HEK293 (cell line): ENCODE results near the gene TRIM46.

Source experiments
- CTCF ChIA-PET: fragments of 350-600 bp; formaldehyde crosslinking; extraction: SDS; loops from one replicate; lab custom pipeline; 2021; ENCODE audit warnings: antibody characterized with exemption; lab: Yijun Ruan, JAX
- POLR2A ChIA-PET: fragments of 300-600 bp; formaldehyde crosslinking; extraction: SDS; loops from one replicate; lab custom pipeline; 2020; ENCODE audit warnings: antibody characterized with exemption, inconsistent platforms; lab: Yijun Ruan, JAX
- H3K27ac ChIP-seq: fragments of 200-500 bp; sonication (Bioruptor generic); 2 replicates; pipeline ENCODE4 v1.5.1; 2014; ENCODE audit warnings: low read depth, low read length, control low read depth, inconsistent platforms; ENCODE audit errors: extremely low read depth
- H3K36me3 ChIP-seq, 2 experiments: fragments of 200-500 bp in 1 of 2; sonication (Bioruptor generic) in 1 of 2; 1 replicate in 1 of 2; 2 replicates in 1 of 2; pipeline ENCODE4 v1.5.1; 2014 to 2017; ENCODE audit warnings: inconsistent platforms in 2 of 2, low read length in 2 of 2; ENCODE audit not compliant: control insufficient read depth in 2 of 2, insufficient read depth in 1 of 2
- H3K4me1 ChIP-seq: fragments of 200-500 bp; sonication (Bioruptor generic); 2 replicates; pipeline ENCODE4 v1.5.1; 2014; ENCODE audit warnings: mild to moderate bottlenecking, low read length, inconsistent platforms; ENCODE audit not compliant: control insufficient read depth, insufficient read depth
- H3K4me3 ChIP-seq: 2 replicates; pipeline ENCODE4 v1.5.1; 2011; ENCODE audit warnings: low read depth, mild to moderate bottlenecking, control low read depth, low read length, moderate library complexity
- H3K9me3 ChIP-seq: fragments of 200-500 bp; sonication (Bioruptor generic); 2 replicates; pipeline ENCODE4 v1.5.1; 2014; ENCODE audit warnings: low read depth, low read length, inconsistent platforms; ENCODE audit not compliant: control insufficient read depth, insufficient read depth
- GLIS1 ChIP-seq: fragments of 450-650 bp; formaldehyde crosslinking; IDR thresholded peaks from 2 replicates; pipeline ENCODE4 v1.5.1; 2016; ENCODE audit warnings: missing biosample characterization, missing genetic modification characterization
- GLIS2 ChIP-seq: fragments of 450-650 bp; formaldehyde crosslinking; IDR thresholded peaks from 2 replicates; pipeline ENCODE4 v1.5.1; 2016; ENCODE audit warnings: missing biosample characterization, missing genetic modification characterization
- HIC1 ChIP-seq: fragments of 450-650 bp; formaldehyde crosslinking; IDR thresholded peaks from 2 replicates; pipeline ENCODE4 v1.5.1; 2016; ENCODE audit warnings: missing biosample characterization, missing genetic modification characterization
- IKZF3 ChIP-seq: fragments of 450-650 bp; IDR thresholded peaks from 2 replicates; pipeline ENCODE4 v1.5.0; 2018; ENCODE audit warnings: missing biosample characterization, mild to moderate bottlenecking, missing genetic modification characterization, moderate library complexity
- KLF7 ChIP-seq: fragments of 450-650 bp; formaldehyde crosslinking; IDR thresholded peaks from 2 replicates; pipeline ENCODE4 v1.5.1; 2016; ENCODE audit warnings: missing biosample characterization, missing genetic modification characterization, borderline replicate concordance
- KLF9 ChIP-seq: fragments of 450-650 bp; formaldehyde crosslinking; IDR thresholded peaks from 2 replicates; pipeline ENCODE4 v1.5.1; 2016; ENCODE audit warnings: missing biosample characterization, missing genetic modification characterization, low read depth
- ZBTB48 ChIP-seq: fragments of 450-650 bp; formaldehyde crosslinking; IDR thresholded peaks from 2 replicates; pipeline ENCODE4 v1.5.1; 2016; ENCODE audit warnings: missing biosample characterization, missing genetic modification characterization
- ZFP69B ChIP-seq: fragments of 450-650 bp; formaldehyde crosslinking; IDR thresholded peaks from 2 replicates; pipeline ENCODE4 v1.5.1; 2016; ENCODE audit warnings: missing biosample characterization, missing genetic modification characterization
- ZNF10 ChIP-seq: fragments of 450-650 bp; formaldehyde crosslinking; IDR thresholded peaks from 2 replicates; pipeline ENCODE4 v1.5.1; 2017; ENCODE audit warnings: missing biosample characterization, missing genetic modification characterization
- ZNF133 ChIP-seq: fragments of 450-650 bp; formaldehyde crosslinking; IDR thresholded peaks from 2 replicates; pipeline ENCODE4 v1.5.1; 2016; ENCODE audit warnings: missing biosample characterization, missing genetic modification characterization
- ZNF18 ChIP-seq: fragments of 450-650 bp; formaldehyde crosslinking; IDR thresholded peaks from 2 replicates; pipeline ENCODE4 v1.5.1; 2016; ENCODE audit warnings: missing biosample characterization, missing genetic modification characterization
- ZNF239 ChIP-seq: fragments of 450-650 bp; formaldehyde crosslinking; IDR thresholded peaks from 2 replicates; pipeline ENCODE4 v1.5.1; 2016; ENCODE audit warnings: missing biosample characterization, missing genetic modification characterization
- ZNF391 ChIP-seq: fragments of 450-650 bp; formaldehyde crosslinking; IDR thresholded peaks from 2 replicates; pipeline ENCODE4 v1.5.1; 2016; ENCODE audit warnings: low read depth, missing biosample characterization, missing genetic modification characterization, borderline replicate concordance
- ZNF423 ChIP-seq: fragments of 450-650 bp; formaldehyde crosslinking; IDR thresholded peaks from 2 replicates; pipeline ENCODE4 v1.5.1; 2016; ENCODE audit warnings: missing biosample characterization, missing genetic modification characterization
- ZNF600 ChIP-seq: fragments of 450-650 bp; formaldehyde crosslinking; IDR thresholded peaks from 2 replicates; pipeline ENCODE4 v1.5.1; 2016; ENCODE audit warnings: missing biosample characterization, missing genetic modification characterization
- ZNF610 ChIP-seq: fragments of 450-650 bp; formaldehyde crosslinking; IDR thresholded peaks from 2 replicates; pipeline ENCODE4 v1.5.1; 2016; ENCODE audit warnings: missing biosample characterization, missing genetic modification characterization, borderline replicate concordance
- ZNF776 ChIP-seq: fragments of 450-650 bp; formaldehyde crosslinking; IDR thresholded peaks from 2 replicates; pipeline ENCODE4 v1.5.0; 2017; ENCODE audit warnings: missing biosample characterization, missing genetic modification characterization, borderline replicate concordance
- ZNF843 ChIP-seq: fragments of 450-650 bp; formaldehyde crosslinking; IDR thresholded peaks from 2 replicates; pipeline ENCODE4 v1.5.1; 2016; ENCODE audit warnings: missing biosample characterization, missing genetic modification characterization
- ZXDB ChIP-seq: fragments of 450-650 bp; formaldehyde crosslinking; IDR thresholded peaks from 2 replicates; pipeline ENCODE4 v1.5.1; 2016; ENCODE audit warnings: missing biosample characterization, missing genetic modification characterization
- TF ChIP-seq, protein P1 (sequence below): fragments of 450-650 bp; formaldehyde crosslinking; IDR thresholded peaks from 2 replicates; pipeline ENCODE4 v1.5.1; 2016; ENCODE audit warnings: missing biosample characterization, missing genetic modification characterization
- TF ChIP-seq, protein P2 (sequence below): fragments of 450-650 bp; formaldehyde crosslinking; IDR thresholded peaks from 2 replicates; pipeline ENCODE4 v1.5.1; 2016; ENCODE audit warnings: missing biosample characterization, missing genetic modification characterization

TRIM46 gene, protein sequence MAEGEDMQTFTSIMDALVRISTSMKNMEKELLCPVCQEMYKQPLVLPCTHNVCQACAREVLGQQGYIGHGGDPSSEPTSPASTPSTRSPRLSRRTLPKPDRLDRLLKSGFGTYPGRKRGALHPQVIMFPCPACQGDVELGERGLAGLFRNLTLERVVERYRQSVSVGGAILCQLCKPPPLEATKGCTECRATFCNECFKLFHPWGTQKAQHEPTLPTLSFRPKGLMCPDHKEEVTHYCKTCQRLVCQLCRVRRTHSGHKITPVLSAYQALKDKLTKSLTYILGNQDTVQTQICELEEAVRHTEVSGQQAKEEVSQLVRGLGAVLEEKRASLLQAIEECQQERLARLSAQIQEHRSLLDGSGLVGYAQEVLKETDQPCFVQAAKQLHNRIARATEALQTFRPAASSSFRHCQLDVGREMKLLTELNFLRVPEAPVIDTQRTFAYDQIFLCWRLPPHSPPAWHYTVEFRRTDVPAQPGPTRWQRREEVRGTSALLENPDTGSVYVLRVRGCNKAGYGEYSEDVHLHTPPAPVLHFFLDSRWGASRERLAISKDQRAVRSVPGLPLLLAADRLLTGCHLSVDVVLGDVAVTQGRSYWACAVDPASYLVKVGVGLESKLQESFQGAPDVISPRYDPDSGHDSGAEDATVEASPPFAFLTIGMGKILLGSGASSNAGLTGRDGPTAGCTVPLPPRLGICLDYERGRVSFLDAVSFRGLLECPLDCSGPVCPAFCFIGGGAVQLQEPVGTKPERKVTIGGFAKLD

GRCh38 chr1:155173478-155174323 is at the start of gene TRIM46:
TRIM46 (plus strand) TSS chr1:155173849; CDS start chr1:155173967, 118 bp downstream.
- peaks cover 5 to 27% of the 10 kb centered on the region in 2 experiments; a peak in 2 of 3 replicates for H3K36me3 ChIP-seq
- H3K4me3 ChIP-seq, result peak within 1 kb of the TSS; percentile 70
- ChIA-PET CTCF (interaction anchor here (0.5 to 12.2 kb wide), 41 partner anchors 9 to 648 kb away, joined by 3 to 439 read pairs (median 5); partner anchors contain the start of genes DPM3, EFNA1, MTX1 and SLC50A1), POLR2A (interaction anchor here (0.7 to 3.1 kb wide), 20 partner anchors 9 to 436 kb away, joined by 3 to 17 read pairs (median 5); partner anchors contain the start of genes ADAM15, EFNA1, SCAMP3 and SLC50A1)
- H3K9me3 ChIP-seq, result no peaks in the 10 kb centered on the region
- H3K4me1 ChIP-seq, result no peaks in the 10 kb centered on the region
- peak within 1 kb of the TSS; percentile 52; the same call in 1 of the 2 replicates for H3K27ac ChIP-seq
- TF ChIP-seq ZNF10 (tag by site-specific recombination) (no peak), HIC1 (tag by site-specific recombination) (peak; percentile 65; the same call in 1 of the 2 replicates), ZNF18 (tag by site-specific recombination) (0 out of 2 replicates have a peak, but pooled peaks have one; percentile 30), ZXDB (tag by site-specific recombination) (peak; percentile 23; the same call in 1 of the 2 replicates), ZNF133 (tag by site-specific recombination) (no peak), IKZF3 (tag by site-specific recombination) (peak; percentile 74), GLIS2 (tag by site-specific recombination) (peak; percentile 91), GLIS1 (tag by site-specific recombination) (peak; percentile 98), KLF7 (tag by site-specific recombination) (peak; percentile 95; the same call in 1 of the 2 replicates), ZNF239 (tag by site-specific recombination) (no peak), ZNF843 (tag by site-specific recombination) (peak; percentile 50), ZNF423 (tag by site-specific recombination) (peak; percentile 86), ZNF776 (no peak), ZNF610 (tag by site-specific recombination) (peak; percentile 18; the same call in 1 of the 2 replicates), KLF9 (0 out of 2 replicates have a peak, but pooled peaks have one; percentile 24), ZNF391 (0 out of 2 replicates have a peak, but pooled peaks have one; percentile 35), ZBTB48 (tag by site-specific recombination) (0 out of 2 replicates have a peak, but pooled peaks have one; percentile 11), ZFP69B (tag by site-specific recombination) (0 out of 2 replicates have a peak, but pooled peaks have one; percentile 17), ZNF600 (tag by site-specific recombination) (peak; percentile 100)
- TF ChIP-seq, protein P1, sequence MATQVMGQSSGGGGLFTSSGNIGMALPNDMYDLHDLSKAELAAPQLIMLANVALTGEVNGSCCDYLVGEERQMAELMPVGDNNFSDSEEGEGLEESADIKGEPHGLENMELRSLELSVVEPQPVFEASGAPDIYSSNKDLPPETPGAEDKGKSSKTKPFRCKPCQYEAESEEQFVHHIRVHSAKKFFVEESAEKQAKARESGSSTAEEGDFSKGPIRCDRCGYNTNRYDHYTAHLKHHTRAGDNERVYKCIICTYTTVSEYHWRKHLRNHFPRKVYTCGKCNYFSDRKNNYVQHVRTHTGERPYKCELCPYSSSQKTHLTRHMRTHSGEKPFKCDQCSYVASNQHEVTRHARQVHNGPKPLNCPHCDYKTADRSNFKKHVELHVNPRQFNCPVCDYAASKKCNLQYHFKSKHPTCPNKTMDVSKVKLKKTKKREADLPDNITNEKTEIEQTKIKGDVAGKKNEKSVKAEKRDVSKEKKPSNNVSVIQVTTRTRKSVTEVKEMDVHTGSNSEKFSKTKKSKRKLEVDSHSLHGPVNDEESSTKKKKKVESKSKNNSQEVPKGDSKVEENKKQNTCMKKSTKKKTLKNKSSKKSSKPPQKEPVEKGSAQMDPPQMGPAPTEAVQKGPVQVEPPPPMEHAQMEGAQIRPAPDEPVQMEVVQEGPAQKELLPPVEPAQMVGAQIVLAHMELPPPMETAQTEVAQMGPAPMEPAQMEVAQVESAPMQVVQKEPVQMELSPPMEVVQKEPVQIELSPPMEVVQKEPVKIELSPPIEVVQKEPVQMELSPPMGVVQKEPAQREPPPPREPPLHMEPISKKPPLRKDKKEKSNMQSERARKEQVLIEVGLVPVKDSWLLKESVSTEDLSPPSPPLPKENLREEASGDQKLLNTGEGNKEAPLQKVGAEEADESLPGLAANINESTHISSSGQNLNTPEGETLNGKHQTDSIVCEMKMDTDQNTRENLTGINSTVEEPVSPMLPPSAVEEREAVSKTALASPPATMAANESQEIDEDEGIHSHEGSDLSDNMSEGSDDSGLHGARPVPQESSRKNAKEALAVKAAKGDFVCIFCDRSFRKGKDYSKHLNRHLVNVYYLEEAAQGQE, result peak; percentile 20
- TF ChIP-seq, protein P2, sequence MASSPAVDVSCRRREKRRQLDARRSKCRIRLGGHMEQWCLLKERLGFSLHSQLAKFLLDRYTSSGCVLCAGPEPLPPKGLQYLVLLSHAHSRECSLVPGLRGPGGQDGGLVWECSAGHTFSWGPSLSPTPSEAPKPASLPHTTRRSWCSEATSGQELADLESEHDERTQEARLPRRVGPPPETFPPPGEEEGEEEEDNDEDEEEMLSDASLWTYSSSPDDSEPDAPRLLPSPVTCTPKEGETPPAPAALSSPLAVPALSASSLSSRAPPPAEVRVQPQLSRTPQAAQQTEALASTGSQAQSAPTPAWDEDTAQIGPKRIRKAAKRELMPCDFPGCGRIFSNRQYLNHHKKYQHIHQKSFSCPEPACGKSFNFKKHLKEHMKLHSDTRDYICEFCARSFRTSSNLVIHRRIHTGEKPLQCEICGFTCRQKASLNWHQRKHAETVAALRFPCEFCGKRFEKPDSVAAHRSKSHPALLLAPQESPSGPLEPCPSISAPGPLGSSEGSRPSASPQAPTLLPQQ (tag by site-specific recombination), result peak; percentile 36; the same call in 1 of the 2 replicates
